MM.1S (cell line): ENCODE results near the gene OR7G2.

Experiments
- EZH2 ChIP-seq: fragments of 300-600 bp; sonication (generic); optimal IDR thresholded peaks from 2 replicates; pipeline ENCODE3; 2017; ENCODE audit warnings: low read depth, mild to moderate bottlenecking, antibody characterized with exemption, low read length, mixed read lengths
- EZH2phosphoT487 ChIP-seq: fragments of 300-600 bp; sonication (generic); IDR thresholded peaks from 2 replicates; pipeline ENCODE4 v1.6.1; 2018; ENCODE audit warnings: antibody characterized with exemption, low read length
- TF ChIP-seq, protein P1 (sequence below): fragments of 300-600 bp; sonication (generic); IDR thresholded peaks from 2 replicates; pipeline ENCODE4 v1.5.1; 2016; ENCODE audit warnings: antibody characterized with exemption, low read length, mixed read lengths

DNA sequence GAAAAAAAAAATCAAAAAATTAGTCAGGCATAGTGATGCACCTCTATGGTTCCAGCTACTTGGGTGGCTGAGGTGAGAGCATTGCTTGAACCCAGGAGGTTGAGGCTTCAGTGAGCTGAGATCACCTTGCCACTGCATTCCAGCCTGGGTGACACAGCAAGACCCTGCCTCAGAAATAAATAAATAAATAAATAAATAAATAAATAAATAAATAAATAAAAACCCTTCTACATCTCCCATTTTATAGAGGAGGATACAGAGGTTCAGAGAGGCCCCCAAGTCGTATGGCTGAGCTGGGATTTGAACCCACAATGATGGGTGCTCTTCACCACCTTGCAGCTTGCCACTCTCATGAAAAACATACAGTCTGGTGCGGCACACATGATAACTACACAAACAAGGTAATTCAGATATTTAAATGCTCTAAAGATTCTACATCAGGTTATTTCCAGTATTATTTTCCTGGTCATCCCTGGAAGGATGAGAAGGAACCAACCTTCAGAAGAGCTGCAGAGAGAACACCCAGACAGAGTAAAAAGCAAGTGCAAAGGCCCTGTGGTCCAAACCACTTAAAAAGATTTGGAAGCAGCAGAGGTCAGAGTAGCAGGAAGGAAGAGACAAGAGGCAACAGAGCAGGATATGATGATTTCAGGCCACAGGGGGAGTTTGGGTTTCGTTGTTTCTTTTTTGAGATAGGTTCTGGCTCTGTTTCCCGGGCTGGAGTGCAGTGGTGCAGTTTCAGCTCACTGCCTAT, 49.6 kb downstream of the OR7G2 start:
- TF ChIP-seq EZH2 (no peak), EZH2phosphoT487 (no peak)
- TF ChIP-seq, protein P1, sequence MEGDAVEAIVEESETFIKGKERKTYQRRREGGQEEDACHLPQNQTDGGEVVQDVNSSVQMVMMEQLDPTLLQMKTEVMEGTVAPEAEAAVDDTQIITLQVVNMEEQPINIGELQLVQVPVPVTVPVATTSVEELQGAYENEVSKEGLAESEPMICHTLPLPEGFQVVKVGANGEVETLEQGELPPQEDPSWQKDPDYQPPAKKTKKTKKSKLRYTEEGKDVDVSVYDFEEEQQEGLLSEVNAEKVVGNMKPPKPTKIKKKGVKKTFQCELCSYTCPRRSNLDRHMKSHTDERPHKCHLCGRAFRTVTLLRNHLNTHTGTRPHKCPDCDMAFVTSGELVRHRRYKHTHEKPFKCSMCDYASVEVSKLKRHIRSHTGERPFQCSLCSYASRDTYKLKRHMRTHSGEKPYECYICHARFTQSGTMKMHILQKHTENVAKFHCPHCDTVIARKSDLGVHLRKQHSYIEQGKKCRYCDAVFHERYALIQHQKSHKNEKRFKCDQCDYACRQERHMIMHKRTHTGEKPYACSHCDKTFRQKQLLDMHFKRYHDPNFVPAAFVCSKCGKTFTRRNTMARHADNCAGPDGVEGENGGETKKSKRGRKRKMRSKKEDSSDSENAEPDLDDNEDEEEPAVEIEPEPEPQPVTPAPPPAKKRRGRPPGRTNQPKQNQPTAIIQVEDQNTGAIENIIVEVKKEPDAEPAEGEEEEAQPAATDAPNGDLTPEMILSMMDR: no peak
